Testis (tissue), 2 donors: Measurements from ENCODE around the gene KRT13.

Experiments used
- POLR2A ChIP-seq: fragments of 450-650 bp; IDR thresholded peaks from one replicate; pipeline ENCODE4 v1.6.1; 2017; ENCODE audit warnings: antibody characterized with exemption, mild to moderate bottlenecking, moderate library complexity
- TF ChIP-seq, protein P1 (sequence below), 3 experiments: fragments of 450-650 bp in 2 of 3; fragments of 200-600 bp in 1 of 3; sonication (generic) in 1 of 3; IDR thresholded peaks; one replicate each; pipeline ENCODE4 v1.5.1; 2016 to 2019; ENCODE audit warnings: antibody characterized with exemption in 3 of 3, mild to moderate bottlenecking in 2 of 3, moderate library complexity in 1 of 3

GRCh38 chr17:41490000-41490990 is 15.1 kb downstream of the KRT13 start:
- TF ChIP-seq, protein P1, sequence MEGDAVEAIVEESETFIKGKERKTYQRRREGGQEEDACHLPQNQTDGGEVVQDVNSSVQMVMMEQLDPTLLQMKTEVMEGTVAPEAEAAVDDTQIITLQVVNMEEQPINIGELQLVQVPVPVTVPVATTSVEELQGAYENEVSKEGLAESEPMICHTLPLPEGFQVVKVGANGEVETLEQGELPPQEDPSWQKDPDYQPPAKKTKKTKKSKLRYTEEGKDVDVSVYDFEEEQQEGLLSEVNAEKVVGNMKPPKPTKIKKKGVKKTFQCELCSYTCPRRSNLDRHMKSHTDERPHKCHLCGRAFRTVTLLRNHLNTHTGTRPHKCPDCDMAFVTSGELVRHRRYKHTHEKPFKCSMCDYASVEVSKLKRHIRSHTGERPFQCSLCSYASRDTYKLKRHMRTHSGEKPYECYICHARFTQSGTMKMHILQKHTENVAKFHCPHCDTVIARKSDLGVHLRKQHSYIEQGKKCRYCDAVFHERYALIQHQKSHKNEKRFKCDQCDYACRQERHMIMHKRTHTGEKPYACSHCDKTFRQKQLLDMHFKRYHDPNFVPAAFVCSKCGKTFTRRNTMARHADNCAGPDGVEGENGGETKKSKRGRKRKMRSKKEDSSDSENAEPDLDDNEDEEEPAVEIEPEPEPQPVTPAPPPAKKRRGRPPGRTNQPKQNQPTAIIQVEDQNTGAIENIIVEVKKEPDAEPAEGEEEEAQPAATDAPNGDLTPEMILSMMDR (IDR thresholded peaks at IDR 0.05) = no peak
- no peak for TF ChIP-seq POLR2A
